Nephron progenitor cell (in vitro differentiated cells): ENCODE measurements around the gene SNN.

Experiments used
- DNase-seq: peaks from one replicate; pipeline ENCODE4 v3.0.0; 2021
- H3K27ac Mint-ChIP-seq: 2 replicates; pipeline ENCODE4 v1.8.0; 2021; ENCODE audit warnings: mild to moderate bottlenecking, moderate library complexity, mixed read lengths
- H3K27me3 Mint-ChIP-seq: 2 replicates; pipeline ENCODE4 v1.8.0; 2021; ENCODE audit warnings: mild to moderate bottlenecking, low read depth, mixed read lengths; ENCODE audit not compliant: poor library complexity
- H3K36me3 Mint-ChIP-seq: 2 replicates; pipeline ENCODE4 v1.8.0; 2021; ENCODE audit warnings: low read depth, mixed read lengths
- H3K4me1 Mint-ChIP-seq: 2 replicates; pipeline ENCODE4 v1.8.0; 2021; ENCODE audit warnings: mixed read lengths
- H3K4me3 Mint-ChIP-seq: 2 replicates; pipeline ENCODE4 v1.8.0; 2021; ENCODE audit warnings: mild to moderate bottlenecking, moderate library complexity, mixed read lengths
- H3K9me3 Mint-ChIP-seq: 2 replicates; pipeline ENCODE4 v1.8.0; 2021; ENCODE audit warnings: mild to moderate bottlenecking, moderate library complexity, mixed read lengths
- TF ChIP-seq, protein P1 (sequence below): fragments of 200-600 bp; sonication (generic); IDR thresholded peaks from 2 replicates; pipeline ENCODE4 v1.5.0; 2021; ENCODE audit warnings: antibody characterized with exemption

Gene SNN

DNA sequence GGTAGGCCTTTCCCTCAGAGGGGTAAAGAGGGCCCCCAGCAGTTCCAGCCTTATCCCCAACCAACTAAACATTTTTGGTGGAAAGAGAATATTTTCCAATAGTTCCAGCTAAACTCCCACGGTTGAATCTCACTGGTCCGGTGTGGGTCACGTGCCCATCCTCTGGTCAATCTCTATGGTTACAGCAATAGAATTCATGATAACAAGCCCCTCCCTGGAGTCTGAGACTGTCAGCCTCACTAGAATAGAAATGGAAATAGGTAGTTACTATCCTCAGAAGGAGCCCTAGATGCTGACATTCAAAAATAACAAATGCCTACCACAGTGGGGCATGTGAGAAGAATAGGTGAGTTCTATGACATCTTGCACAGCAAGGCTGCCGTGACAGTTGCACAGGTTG lies 44.0 kb upstream of the SNN start:
- no peak overlapping the region for H3K4me3 Mint-ChIP-seq
- H3K9me3 Mint-ChIP-seq = peaks cover 4% of the 10 kb centered on the region
- DNase-seq = no peak
- H3K27me3 Mint-ChIP-seq = peaks cover 13% of the 10 kb centered on the region
- no peaks in the 10 kb centered on the region for H3K36me3 Mint-ChIP-seq
- H3K4me1 Mint-ChIP-seq = peaks cover 27% of the 10 kb centered on the region
- no peak overlapping the region for H3K27ac Mint-ChIP-seq
- TF ChIP-seq, protein P1, sequence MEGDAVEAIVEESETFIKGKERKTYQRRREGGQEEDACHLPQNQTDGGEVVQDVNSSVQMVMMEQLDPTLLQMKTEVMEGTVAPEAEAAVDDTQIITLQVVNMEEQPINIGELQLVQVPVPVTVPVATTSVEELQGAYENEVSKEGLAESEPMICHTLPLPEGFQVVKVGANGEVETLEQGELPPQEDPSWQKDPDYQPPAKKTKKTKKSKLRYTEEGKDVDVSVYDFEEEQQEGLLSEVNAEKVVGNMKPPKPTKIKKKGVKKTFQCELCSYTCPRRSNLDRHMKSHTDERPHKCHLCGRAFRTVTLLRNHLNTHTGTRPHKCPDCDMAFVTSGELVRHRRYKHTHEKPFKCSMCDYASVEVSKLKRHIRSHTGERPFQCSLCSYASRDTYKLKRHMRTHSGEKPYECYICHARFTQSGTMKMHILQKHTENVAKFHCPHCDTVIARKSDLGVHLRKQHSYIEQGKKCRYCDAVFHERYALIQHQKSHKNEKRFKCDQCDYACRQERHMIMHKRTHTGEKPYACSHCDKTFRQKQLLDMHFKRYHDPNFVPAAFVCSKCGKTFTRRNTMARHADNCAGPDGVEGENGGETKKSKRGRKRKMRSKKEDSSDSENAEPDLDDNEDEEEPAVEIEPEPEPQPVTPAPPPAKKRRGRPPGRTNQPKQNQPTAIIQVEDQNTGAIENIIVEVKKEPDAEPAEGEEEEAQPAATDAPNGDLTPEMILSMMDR = no peak

DNA sequence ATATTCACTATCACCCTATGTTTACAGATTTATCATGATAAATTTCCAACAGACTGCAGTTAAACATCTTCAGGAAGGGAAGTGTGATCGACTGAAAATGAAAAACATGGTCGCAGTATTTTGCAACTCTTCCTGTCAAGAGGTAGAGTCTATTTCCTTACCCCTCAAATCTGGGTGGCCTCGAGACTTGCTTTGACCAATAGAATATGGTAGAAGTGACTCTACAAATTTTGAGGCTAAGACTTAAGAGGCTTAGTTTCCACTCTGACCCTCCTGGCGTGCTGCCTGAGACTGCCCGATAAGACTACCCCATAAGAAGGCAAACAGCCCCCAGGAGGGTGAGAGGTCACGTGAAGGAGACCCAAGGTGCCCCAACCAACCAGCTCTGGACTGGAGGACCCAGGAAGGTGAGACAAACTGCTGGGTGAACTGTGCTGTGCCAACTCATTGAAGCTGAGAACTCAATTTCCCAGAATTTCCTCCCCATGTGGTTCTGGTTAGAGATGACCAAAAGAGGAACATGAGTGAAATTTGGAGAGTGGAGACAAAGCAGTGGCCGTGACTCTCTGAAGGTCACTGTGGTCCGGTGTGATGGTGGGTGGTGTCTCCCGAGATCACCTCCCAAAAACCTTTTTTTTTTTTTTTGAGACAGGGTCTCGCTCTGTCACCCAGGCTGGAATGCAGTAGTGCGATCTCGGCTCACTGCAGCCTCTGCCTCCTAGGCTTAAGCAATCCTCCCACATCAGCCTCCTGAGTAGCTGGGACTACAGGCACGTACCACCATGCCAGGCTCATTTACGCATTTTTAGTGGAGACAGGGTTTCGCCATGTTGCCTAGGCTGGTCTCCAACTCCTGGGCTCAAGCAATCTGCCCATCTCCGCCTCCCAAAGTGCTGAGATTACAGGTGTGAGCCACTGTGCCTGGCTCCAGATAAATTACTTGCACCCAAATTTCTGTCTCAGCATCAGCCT lies 43.3 kb upstream of the SNN start:
- H3K9me3 Mint-ChIP-seq = peaks cover 4% of the 10 kb centered on the region
- H3K36me3 Mint-ChIP-seq = no peaks in the 10 kb centered on the region
- no peak overlapping the region for H3K27ac Mint-ChIP-seq
- DNase-seq = no peak
- H3K27me3 Mint-ChIP-seq = peaks cover 15% of the 10 kb centered on the region
- TF ChIP-seq, protein P1 = no peak
- peaks cover 33% of the 10 kb centered on the region for H3K4me1 Mint-ChIP-seq
- H3K4me3 Mint-ChIP-seq = no peak overlapping the region

DNA sequence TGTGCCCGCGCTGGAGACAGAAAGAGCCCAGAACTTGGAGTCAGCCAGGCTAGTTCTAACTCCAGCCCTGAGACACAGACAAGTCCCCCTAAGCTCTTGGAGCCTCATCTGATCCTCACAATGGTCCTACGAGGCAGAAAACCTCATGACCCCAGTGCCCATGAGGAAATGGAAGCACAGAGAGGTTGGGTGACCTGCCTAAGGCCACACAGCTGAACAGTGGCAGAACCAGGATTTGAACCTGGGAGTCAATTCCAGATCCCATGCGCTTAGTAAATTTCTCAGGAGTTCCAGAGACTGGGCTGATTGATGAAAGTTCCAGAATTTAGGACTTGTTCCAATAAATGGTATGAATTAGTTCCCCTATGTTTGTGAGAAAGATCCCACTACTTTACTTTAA lies 42.5 kb upstream of the SNN start:
- TF ChIP-seq, protein P1 = no peak
- Mint-ChIP-seq H3K4me3 (no peak overlapping the region), H3K27ac (no peak overlapping the region), H3K36me3 (no peaks in the 10 kb centered on the region), H3K4me1 (peaks cover 38% of the 10 kb centered on the region), H3K9me3 (no peaks in the 10 kb centered on the region), H3K27me3 (peaks cover 16% of the 10 kb centered on the region)
- no peak for DNase-seq

DNA sequence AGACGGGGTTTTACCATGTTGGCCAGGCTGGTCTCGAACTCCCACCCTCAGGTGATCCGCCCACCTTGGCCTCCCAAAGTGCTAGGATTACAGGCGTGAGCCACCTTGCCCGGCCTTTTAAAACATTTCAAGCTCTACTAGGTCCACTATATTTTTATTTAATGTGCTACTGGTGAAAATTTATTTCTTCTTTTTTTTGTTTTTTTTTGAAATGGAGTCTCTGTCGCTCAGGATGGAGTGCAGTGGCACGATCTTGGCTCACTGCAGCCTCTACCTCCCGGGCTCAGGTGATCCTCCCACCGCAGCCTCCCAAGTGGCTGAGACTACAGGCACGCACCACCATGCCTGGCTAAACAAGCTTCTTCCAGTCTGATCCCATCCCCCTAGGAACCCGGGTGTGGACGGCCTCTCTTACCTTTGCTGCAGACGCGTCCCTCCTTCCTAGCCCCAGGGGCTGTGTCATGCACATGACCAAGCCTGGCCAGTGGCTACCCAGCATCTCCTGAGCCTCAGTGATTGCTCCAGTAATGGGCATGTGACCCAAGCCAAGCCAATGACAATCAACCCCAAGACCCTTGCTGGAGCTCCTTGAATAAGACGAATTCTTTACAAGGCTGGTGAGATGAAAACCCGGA lies 41.5 kb upstream of the SNN start:
- Mint-ChIP-seq H3K4me3 (no peak overlapping the region), H3K36me3 (no peaks in the 10 kb centered on the region), H3K4me1 (peaks cover 37% of the 10 kb centered on the region), H3K27ac (no peak overlapping the region), H3K9me3 (no peaks in the 10 kb centered on the region), H3K27me3 (peaks cover 10% of the 10 kb centered on the region)
- TF ChIP-seq, protein P1 = no peak
- DNase-seq = no peak

DNA sequence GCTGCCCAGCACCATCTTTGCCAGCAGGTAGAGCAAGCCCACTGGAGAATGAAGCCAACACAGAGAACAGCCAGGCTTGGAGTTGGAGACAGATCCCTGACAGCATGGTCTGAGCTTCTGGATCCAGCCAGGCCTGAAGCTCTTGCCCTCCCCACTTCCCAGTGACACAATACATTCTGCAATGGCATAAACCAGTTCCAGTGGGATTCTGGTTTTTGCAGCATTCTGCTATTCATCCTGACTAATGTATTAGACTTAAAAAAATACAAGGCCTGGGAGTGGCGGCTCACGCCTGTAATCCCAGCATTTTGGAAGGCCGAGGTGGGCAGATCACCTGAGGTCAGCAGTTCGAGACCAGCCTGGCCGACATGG lies 41.0 kb upstream of the SNN start:
- Mint-ChIP-seq H3K27ac (no peak overlapping the region), H3K4me1 (peaks cover 36% of the 10 kb centered on the region), H3K36me3 (no peaks in the 10 kb centered on the region), H3K4me3 (no peak overlapping the region), H3K27me3 (peaks cover 10% of the 10 kb centered on the region), H3K9me3 (no peaks in the 10 kb centered on the region)
- TF ChIP-seq, protein P1 = no peak
- DNase-seq = no peak
